ENCODE results near the gene VSTM2B.

Gene VSTM2B

DNA sequence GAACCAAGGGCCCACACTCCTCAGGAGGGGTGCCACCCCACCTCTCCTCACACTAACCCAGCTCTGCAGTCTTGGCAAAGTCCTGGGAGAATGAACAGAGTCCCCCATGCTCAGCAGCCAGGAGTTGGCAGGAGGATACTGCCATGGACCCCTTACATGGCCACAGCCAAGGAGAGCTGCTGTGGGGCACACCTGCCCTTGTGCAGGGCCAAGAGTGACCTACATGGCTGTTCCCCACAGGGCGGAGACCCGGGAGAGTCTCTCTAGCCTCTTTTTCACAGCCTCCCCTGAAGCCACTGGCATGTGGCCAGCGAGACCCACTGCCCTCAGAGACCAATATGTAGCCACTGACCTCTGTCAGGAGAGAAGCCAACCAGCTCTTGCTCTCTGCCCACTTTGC lies 45.9 kb upstream of the VSTM2B start:
- Histone ChIP-seq H3K4me1 (ENCODE audit: insufficient read depth, poor library complexity, severe bottlenecking) (no peaks in the 10 kb centered on the region), H3K27me3 (ENCODE audit: insufficient read depth, poor library complexity, severe bottlenecking) (no peaks in the 10 kb centered on the region), H3K27ac (ENCODE audit: poor library complexity, severe bottlenecking) (no peak overlapping the region), H3K9me3 (ENCODE audit: severe bottlenecking) (no peaks in the 10 kb centered on the region), H3K4me3 (ENCODE audit: severe bottlenecking) (no peak overlapping the region), H3K36me3 (ENCODE audit: low read depth) (no peaks in the 10 kb centered on the region)
- no peak for DNase-seq (ENCODE audit: low spot score)
- ATAC-seq (ENCODE audit: low read depth), result no peak
- TF ChIP-seq, protein P1, sequence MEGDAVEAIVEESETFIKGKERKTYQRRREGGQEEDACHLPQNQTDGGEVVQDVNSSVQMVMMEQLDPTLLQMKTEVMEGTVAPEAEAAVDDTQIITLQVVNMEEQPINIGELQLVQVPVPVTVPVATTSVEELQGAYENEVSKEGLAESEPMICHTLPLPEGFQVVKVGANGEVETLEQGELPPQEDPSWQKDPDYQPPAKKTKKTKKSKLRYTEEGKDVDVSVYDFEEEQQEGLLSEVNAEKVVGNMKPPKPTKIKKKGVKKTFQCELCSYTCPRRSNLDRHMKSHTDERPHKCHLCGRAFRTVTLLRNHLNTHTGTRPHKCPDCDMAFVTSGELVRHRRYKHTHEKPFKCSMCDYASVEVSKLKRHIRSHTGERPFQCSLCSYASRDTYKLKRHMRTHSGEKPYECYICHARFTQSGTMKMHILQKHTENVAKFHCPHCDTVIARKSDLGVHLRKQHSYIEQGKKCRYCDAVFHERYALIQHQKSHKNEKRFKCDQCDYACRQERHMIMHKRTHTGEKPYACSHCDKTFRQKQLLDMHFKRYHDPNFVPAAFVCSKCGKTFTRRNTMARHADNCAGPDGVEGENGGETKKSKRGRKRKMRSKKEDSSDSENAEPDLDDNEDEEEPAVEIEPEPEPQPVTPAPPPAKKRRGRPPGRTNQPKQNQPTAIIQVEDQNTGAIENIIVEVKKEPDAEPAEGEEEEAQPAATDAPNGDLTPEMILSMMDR (IDR thresholded peaks at IDR 0.05; ENCODE audit: poor library complexity, severe bottlenecking), result no peak

DNA sequence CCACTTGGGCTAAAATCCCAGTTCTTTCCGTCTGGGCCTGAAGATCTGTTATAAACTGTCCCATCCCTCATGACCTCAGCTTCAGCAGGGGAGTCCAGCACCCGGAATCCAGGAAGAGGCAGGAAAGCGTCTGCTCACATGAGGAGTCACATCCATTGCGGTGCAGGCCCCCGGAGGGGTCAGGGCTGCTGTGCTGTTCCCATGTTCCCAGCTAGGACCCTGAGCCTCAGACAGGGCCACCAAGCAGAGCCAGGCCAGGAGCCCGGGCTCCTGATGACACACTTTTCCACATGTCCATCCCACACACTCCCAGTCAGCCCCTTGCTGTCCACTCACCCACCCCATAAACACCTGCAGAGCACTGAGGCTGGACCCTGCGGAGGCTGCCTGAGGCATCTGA lies 45.3 kb upstream of the VSTM2B start:
- Histone ChIP-seq H3K9me3 (ENCODE audit: severe bottlenecking) (no peaks in the 10 kb centered on the region), H3K27me3 (ENCODE audit: insufficient read depth, poor library complexity, severe bottlenecking) (no peaks in the 10 kb centered on the region), H3K27ac (ENCODE audit: poor library complexity, severe bottlenecking) (no peak overlapping the region)

DNA sequence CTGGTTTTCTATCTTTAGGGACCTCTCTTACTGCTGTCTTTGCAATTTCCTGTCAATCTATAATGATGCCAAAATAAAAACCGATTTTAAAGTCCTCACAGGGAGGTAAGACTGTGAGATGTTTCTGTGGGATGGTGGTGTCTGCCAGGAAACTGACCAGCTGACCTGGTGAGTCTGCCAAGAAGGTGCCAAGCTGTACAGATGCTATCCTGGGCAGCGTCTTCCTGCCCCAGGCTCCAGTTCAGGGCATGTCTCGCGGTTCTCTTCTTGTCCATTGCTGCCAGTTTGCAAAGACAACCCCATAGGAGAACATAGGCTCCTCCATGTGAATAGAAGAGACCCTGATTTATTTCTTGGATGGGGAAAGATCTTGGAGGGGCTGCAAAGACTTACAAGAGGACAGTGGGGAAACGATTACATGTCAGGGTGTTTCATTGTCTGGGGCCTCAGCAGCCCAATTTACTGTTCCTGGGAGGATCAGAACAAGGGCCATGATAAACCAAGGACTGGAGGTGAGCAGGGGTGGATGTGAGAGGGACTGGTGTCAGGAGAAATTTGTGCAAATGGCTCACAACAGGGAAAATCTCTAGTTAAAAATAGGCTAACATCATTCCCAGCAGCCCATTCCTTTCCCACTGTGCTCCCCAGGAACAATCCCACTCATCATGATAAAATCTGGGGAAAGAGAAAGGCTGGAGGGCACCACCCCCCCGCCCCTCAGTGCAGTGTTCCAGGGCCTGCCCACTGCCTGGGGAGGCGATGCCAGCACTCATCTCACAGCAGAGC lies 42.7 kb upstream of the VSTM2B start:
- no peak for ATAC-seq (ENCODE audit: low read depth)
- Histone ChIP-seq H3K36me3 (ENCODE audit: low read depth) (no peaks in the 10 kb centered on the region), H3K27me3 (ENCODE audit: insufficient read depth, poor library complexity, severe bottlenecking) (no peaks in the 10 kb centered on the region), H3K9me3 (ENCODE audit: severe bottlenecking) (no peaks in the 10 kb centered on the region), H3K4me3 (ENCODE audit: severe bottlenecking) (no peak overlapping the region), H3K27ac (ENCODE audit: poor library complexity, severe bottlenecking) (no peak overlapping the region), H3K4me1 (ENCODE audit: insufficient read depth, poor library complexity, severe bottlenecking) (no peaks in the 10 kb centered on the region)
- DNase-seq (ENCODE audit: low spot score), result no peak
- TF ChIP-seq, protein P1 (IDR thresholded peaks at IDR 0.05; ENCODE audit: poor library complexity, severe bottlenecking), result no peak

More for the DNA sequence above, 45.3 kb upstream of the VSTM2B start:
- H3K4me1 ChIP-seq (ENCODE audit: insufficient read depth, poor library complexity, severe bottlenecking), result no peaks in the 10 kb centered on the region
- no peak for DNase-seq (ENCODE audit: low spot score)
- ATAC-seq (ENCODE audit: low read depth), result no peak
- TF ChIP-seq, protein P1 (IDR thresholded peaks at IDR 0.05; ENCODE audit: poor library complexity, severe bottlenecking), result no peak
- H3K36me3 ChIP-seq (ENCODE audit: low read depth), result no peaks in the 10 kb centered on the region
- no peak overlapping the region for H3K4me3 ChIP-seq (ENCODE audit: severe bottlenecking)

DNA sequence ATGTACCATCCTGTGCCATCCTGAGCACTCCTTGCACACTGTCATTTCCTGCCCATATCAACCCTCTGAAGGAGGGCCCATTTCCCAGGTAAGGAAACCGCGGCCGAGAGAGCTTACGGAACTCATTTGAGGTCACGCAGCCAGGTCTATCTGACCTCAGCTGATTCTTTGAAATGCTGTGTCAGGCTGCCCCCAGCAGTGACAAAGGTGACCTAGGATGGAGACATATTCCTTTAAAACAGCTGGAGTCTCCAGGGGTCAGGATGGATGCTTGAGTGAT lies 42.2 kb upstream of the VSTM2B start:
- Histone ChIP-seq H3K4me1 (ENCODE audit: insufficient read depth, poor library complexity, severe bottlenecking) (no peaks in the 10 kb centered on the region), H3K27me3 (ENCODE audit: insufficient read depth, poor library complexity, severe bottlenecking) (no peaks in the 10 kb centered on the region), H3K4me3 (ENCODE audit: severe bottlenecking) (no peak overlapping the region), H3K27ac (ENCODE audit: poor library complexity, severe bottlenecking) (no peak overlapping the region), H3K9me3 (ENCODE audit: severe bottlenecking) (no peaks in the 10 kb centered on the region), H3K36me3 (ENCODE audit: low read depth) (no peaks in the 10 kb centered on the region)
- DNase-seq (ENCODE audit: low spot score), result no peak
- ATAC-seq (ENCODE audit: low read depth), result no peak
- TF ChIP-seq, protein P1 (IDR thresholded peaks at IDR 0.05; ENCODE audit: poor library complexity, severe bottlenecking), result no peak

DNA sequence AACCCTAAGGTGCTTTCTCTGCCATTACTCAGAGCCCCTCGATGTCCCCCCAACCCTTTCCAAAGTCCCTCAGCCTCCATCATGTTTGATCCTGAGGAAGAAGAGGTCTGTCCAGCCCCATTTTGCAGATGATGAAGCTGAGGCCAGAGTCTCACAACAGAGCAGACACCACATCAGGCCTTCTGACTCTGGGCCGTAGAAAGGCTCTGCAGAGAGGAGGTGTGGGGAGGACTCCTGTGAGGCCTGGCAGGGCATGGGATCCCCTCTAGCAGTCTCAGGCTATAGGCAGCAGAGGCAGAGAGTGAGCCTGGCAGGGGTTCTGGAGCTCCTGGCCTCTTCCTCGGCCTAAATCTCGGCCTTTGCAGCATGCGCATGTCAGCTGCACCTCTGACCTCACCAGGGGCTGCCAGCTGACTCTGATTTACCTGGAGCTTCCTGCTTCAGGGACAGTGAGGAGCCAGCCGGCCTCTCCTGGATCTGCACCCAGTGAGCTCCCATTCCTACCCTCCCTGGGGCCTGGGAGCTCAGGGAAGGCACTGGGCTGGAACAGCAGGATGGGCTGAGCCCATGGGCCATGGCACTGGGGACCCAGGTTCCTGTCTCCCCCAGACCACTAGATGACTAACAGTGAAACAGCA lies 41.7 kb upstream of the VSTM2B start:
- TF ChIP-seq, protein P1 (IDR thresholded peaks at IDR 0.05; ENCODE audit: poor library complexity, severe bottlenecking), result no peak
- DNase-seq (ENCODE audit: low spot score), result no peak
- no peaks in the 10 kb centered on the region for H3K36me3 ChIP-seq (ENCODE audit: low read depth)
- ATAC-seq (ENCODE audit: low read depth), result no peak
- no peaks in the 10 kb centered on the region for H3K9me3 ChIP-seq (ENCODE audit: severe bottlenecking)
- H3K4me1 ChIP-seq (ENCODE audit: insufficient read depth, poor library complexity, severe bottlenecking), result no peaks in the 10 kb centered on the region
- no peaks in the 10 kb centered on the region for H3K27me3 ChIP-seq (ENCODE audit: insufficient read depth, poor library complexity, severe bottlenecking)
- no peak overlapping the region for H3K27ac ChIP-seq (ENCODE audit: poor library complexity, severe bottlenecking)
- H3K4me3 ChIP-seq (ENCODE audit: severe bottlenecking), result no peak overlapping the region

Measured in RWPE2 (cell line).